A549 (cell line): ENCODE data around the gene DST. TPM values are rescaled to one million over a fixed set of nuclear protein-coding genes. Genes with fewer than 3 reads are reported as not detected.

Source experiments
- ATAC-seq, 2 experiments: fragments of 200-7000 bp in 1 of 2; fragments of >200 bp in 1 of 2; cut with Nextera tagmentation in 1 of 2; cut with Tn5 transposase in 1 of 2; 3 replicates each; pipeline versions ENCODE4 v1.8.0 to v1.9.1; 2018 to 2020; ENCODE audit warnings: mild to moderate bottlenecking in 1 of 2, moderate library complexity in 1 of 2
- CTCF ChIA-PET: fragments of 300-600 bp; sonication (Branson Sonifier 250); formaldehyde crosslinking; extraction: SDS; loops from one replicate; lab custom pipeline; 2021; ENCODE audit warnings: antibody characterized with exemption, inconsistent platforms; lab: Yijun Ruan, JAX
- POLR2A ChIA-PET: fragments of 350-600 bp; formaldehyde crosslinking; extraction: SDS; loops from one replicate; lab custom pipeline; 2021; ENCODE audit warnings: antibody characterized with exemption, inconsistent platforms; lab: Yijun Ruan, JAX
- DNase-seq, 2 experiments: peaks; one replicate each; pipeline versions ENCODE4 v3.0.0 to v3.0.0-alpha.2; 2011 to 2016; ENCODE audit warnings: low read depth in 1 of 2, low spot score in 1 of 2
- FAIRE-seq: peaks from 2 replicates; lab custom pipeline; 2011; peaks lifted over from hg19 to GRCh38; lab: Jason Lieb, UNC
- H3K27ac ChIP-seq, 2 experiments: fragments of >200 bp; sonication (Bioruptor Twin); formaldehyde crosslinking; 3 replicates each; pipeline ENCODE4 v1.5.1; 2016 to 2017
- H3K4me1 ChIP-seq: fragments of >200 bp; sonication (Bioruptor Twin); formaldehyde crosslinking; 3 replicates; pipeline ENCODE4 v1.6.1; 2016
- H3K4me2 ChIP-seq: fragments of >200 bp; sonication (Bioruptor Twin); formaldehyde crosslinking; 3 replicates; pipeline ENCODE4 v1.6.1; 2016
- H3K4me3 ChIP-seq: fragments of >200 bp; sonication (Bioruptor Twin); formaldehyde crosslinking; 3 replicates; pipeline ENCODE4 v1.5.1; 2016
- H3K9me3 ChIP-seq: fragments of >200 bp; sonication (Bioruptor Twin); formaldehyde crosslinking; 3 replicates; pipeline ENCODE4 v1.6.1; 2016
- CBX8 ChIP-seq: fragments of 200-600 bp; sonication (generic); IDR thresholded peaks from 2 replicates; pipeline ENCODE4 v1.6.1; 2016
- CEBPB ChIP-seq, 2 experiments: fragments of >200 bp in 1 of 2; sonication (Bioruptor Twin) in 1 of 2; formaldehyde crosslinking in 1 of 2; IDR thresholded peaks; 2 replicates each; pipeline ENCODE4 v1.6.1; 2012 to 2016
- CHD2 ChIP-seq: fragments of 150-350 bp; IDR thresholded peaks from 2 replicates; pipeline ENCODE4 v1.6.1; 2014; ENCODE audit warnings: low read length; ENCODE audit not compliant: partially characterized antibody
- EP300 ChIP-seq, 2 experiments: fragments of >200 bp; sonication (Bioruptor Twin); formaldehyde crosslinking; IDR thresholded peaks; 2 replicates in 1 of 2; 3 replicates in 1 of 2; pipeline ENCODE4 v1.6.1; 2016 to 2017
- FOSB ChIP-seq: fragments of 250-450 bp; sonication (Bioruptor Pico); IDR thresholded peaks from 2 replicates; pipeline ENCODE4 v1.5.0; 2020; ENCODE audit warnings: mild to moderate bottlenecking, moderate library complexity
- FOSL2 ChIP-seq, 2 experiments: fragments of 450-650 bp in 1 of 2; fragments of >200 bp in 1 of 2; sonication (Bioruptor Twin) in 1 of 2; formaldehyde crosslinking; IDR thresholded peaks; 2 replicates each; pipeline versions ENCODE4 v1.5.0 to v1.6.1; 2016 to 2020; ENCODE audit warnings: mild to moderate bottlenecking in 1 of 2, moderate library complexity in 1 of 2
- FOXS1 ChIP-seq: fragments of 250-450 bp; sonication (Bioruptor Pico); IDR thresholded peaks from 2 replicates; pipeline ENCODE4 v1.5.0; 2020; ENCODE audit warnings: mild to moderate bottlenecking, moderate library complexity
- HOXB13 ChIP-seq: fragments of 250-450 bp; sonication (Bioruptor Pico); IDR thresholded peaks from 2 replicates; pipeline ENCODE4 v1.5.0; 2020; ENCODE audit warnings: low read depth, mild to moderate bottlenecking, moderate library complexity
- HOXB5 ChIP-seq: fragments of 250-450 bp; sonication (Bioruptor Pico); IDR thresholded peaks from 2 replicates; pipeline ENCODE4 v1.5.0; 2020; ENCODE audit warnings: mild to moderate bottlenecking, moderate library complexity
- KDM1A ChIP-seq: fragments of 200-600 bp; sonication (generic); IDR thresholded peaks from 2 replicates; pipeline ENCODE4 v1.6.1; 2016; ENCODE audit warnings: low read depth, mild to moderate bottlenecking
- KDM5A ChIP-seq: fragments of 200-600 bp; sonication (generic); IDR thresholded peaks from 2 replicates; pipeline ENCODE4 v1.6.1; 2016; ENCODE audit warnings: antibody characterized with exemption, mild to moderate bottlenecking
- MAFK ChIP-seq: fragments of 450-650 bp; IDR thresholded peaks from 2 replicates; pipeline ENCODE4 v1.6.1; 2014; ENCODE audit not compliant: partially characterized antibody
- MAZ ChIP-seq: fragments of 150-350 bp; IDR thresholded peaks from 2 replicates; pipeline ENCODE4 v1.6.1; 2014; ENCODE audit warnings: antibody characterized with exemption, low read depth, low read length, borderline replicate concordance
- NFE2L2 ChIP-seq: fragments of 150-350 bp; conservative IDR thresholded peaks from 2 replicates; pipeline ENCODE4 v1.6.1; 2014; ENCODE audit warnings: low read length
- NR3C1 ChIP-seq: fragments of >200 bp; sonication (Bioruptor Twin); formaldehyde crosslinking; IDR thresholded peaks from 3 replicates; pipeline ENCODE4 v1.6.1; 2017
- RARB ChIP-seq: fragments of 250-450 bp; sonication (Bioruptor Pico); IDR thresholded peaks from 2 replicates; pipeline ENCODE4 v1.8.0; 2021; ENCODE audit warnings: mild to moderate bottlenecking, moderate library complexity
- RFX5 ChIP-seq: fragments of 450-650 bp; IDR thresholded peaks from 2 replicates; pipeline ENCODE4 v1.7.1; 2014; ENCODE audit warnings: antibody characterized with exemption, mild to moderate bottlenecking, moderate library complexity
- SREBF2 ChIP-seq: fragments of 450-650 bp; IDR thresholded peaks from 2 replicates; pipeline ENCODE4 v1.6.1; 2014; ENCODE audit warnings: mild to moderate bottlenecking, moderate library complexity
- TFCP2L1 ChIP-seq: fragments of 250-450 bp; sonication (Bioruptor Pico); IDR thresholded peaks from 2 replicates; pipeline ENCODE4 v1.5.0; 2021; ENCODE audit warnings: mild to moderate bottlenecking
- TP53 ChIP-seq: fragments of 250-450 bp; sonication (Bioruptor Pico); IDR thresholded peaks from 2 replicates; pipeline ENCODE4 v1.5.0; 2021; ENCODE audit warnings: mild to moderate bottlenecking, moderate library complexity
- ZNF302 ChIP-seq: fragments of 250-450 bp; sonication (Bioruptor Pico); IDR thresholded peaks from 2 replicates; pipeline ENCODE4 v1.9.0; 2021; ENCODE audit warnings: inconsistent platforms, mild to moderate bottlenecking, moderate library complexity
- WGBS: methylation state at CpG from one replicate; pipeline ENCODE4 v1.1.6; 2017; ENCODE audit errors: missing lambda C conversion rate; 5-methylcytosine and 5-hydroxymethylcytosine counted together
- polyA plus RNA-seq, 4 experiments: library from polyadenylated mRNA; depleted of rRNA in 3 of 4; stranded (reverse); fragments of >200 nt; fragmentation: RNase III in 1 of 4; extraction: RNeasy Plus Mini Kit Qiagen cat#74134 plus additional on column Dnase treatment in 1 of 4; gene quantifications; 2 replicates in 3 of 4; 3 replicates in 1 of 4; pipeline ENCODE4 v1.2.3, GENCODE V29; 2011 to 2017
- TF ChIP-seq, protein P1 (sequence below): fragments of >200 bp; sonication (Bioruptor Twin); formaldehyde crosslinking; IDR thresholded peaks from 3 replicates; pipeline ENCODE4 v1.6.1; 2016
- TF ChIP-seq, protein P2 (sequence below): fragments of 250-450 bp; sonication (Bioruptor Pico); IDR thresholded peaks from 2 replicates; pipeline ENCODE4 v1.5.0; 2020; ENCODE audit warnings: low read depth, mild to moderate bottlenecking, moderate library complexity

The DST gene
- polyA plus RNA-seq, 2 of the 4 experiments (the other 2 are of a cell fraction) = 32.4 to 99.0 TPM

DNA sequence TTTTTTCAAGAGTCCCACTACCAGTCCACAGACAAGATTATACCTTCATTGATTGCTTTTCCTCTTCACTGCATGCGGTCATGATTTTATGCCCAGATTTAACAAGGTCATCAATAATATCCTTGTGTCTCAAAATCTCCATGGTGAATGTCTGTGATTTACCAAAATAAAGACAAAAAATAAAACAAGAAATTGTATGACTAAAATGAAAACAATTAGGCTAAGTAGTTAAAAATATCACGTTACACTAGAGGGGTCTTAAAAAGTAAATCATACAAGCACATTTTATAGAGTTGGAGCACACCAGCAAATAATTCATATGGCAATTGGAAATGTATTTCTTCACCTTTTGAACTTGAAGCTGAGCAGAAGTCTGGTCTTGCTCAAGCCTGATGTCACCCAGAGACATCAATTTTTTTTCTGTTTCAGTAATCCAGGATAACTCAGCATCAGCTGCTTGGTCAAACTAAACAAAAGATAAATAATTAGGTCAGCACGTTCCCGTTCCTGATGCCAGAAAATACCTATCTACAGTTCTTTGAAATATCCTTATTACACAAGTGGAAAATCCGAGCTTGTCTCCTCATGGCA is 125.4 kb downstream of the DST start (continued):
- TF ChIP-seq SREBF2 = no peak
- no peak for TF ChIP-seq KDM1A

DNA sequence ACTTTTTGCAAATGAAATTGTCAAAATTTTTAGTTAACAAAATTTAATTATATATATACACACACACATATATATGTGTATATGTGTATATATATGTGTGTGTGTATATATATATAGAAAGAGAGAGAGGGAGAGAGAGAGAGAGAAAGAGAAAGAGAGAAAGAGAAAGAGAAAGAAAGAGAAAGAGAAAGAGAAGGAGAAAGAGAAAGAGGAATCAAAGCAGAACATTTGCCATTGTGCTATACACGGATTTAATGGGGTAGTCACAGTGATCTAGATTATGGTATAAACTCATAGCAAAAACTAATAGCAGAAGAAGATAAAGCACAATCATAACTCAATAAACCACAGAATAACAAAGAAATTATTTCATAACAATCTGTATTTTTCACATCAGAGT is 126.7 kb downstream of the DST start:
- H3K4me3 ChIP-seq = no peak overlapping the region
- ATAC-seq = no peak
- POLR2A ChIA-PET = no interaction called here

DNA sequence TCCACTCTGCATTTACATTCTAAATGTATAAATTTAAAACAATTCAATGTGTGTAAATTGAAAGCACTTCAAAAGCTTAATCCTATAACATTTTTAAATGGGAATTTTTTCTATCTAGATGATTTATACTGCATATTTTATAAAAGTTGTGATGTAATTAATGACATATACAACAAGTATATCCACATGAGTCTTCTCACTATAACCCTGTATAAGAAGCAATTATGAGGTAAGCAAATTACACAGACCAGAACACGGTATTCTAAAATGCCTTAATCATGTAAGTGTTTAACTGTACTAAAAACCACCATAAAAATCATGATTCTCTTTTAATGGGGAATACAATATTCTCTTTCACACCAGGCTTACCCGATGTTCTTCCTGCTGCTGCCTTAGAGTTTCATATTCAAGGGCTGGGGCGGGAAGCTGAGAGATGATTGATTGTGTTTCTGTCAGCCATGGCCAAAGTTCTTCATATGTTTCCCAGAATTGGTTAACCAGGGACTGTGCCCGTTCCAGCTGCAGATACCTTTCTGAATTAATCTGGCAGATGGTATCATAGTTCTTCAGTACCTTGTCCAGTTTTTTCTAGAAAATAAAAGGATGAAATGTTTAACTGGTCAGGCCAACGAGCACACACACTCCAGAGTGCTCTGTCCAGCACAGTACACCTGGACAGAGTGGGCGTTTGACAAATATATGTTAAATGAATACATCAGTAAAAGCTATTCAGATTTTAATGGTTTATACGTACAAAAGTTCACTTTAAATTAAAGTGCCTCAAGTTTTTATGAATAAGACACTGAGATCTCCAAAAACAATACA is 127.4 kb downstream of the DST start:
- FAIRE-seq (no peak), ATAC-seq (no peak), DNase-seq (no peak)
- no peak for TF ChIP-seq CEBPB (IDR thresholded peaks at IDR 0.05)
- TF ChIP-seq TP53 (CRISPR knock-in tag) = no peak
- TF ChIP-seq EP300 (IDR thresholded peaks at IDR 0.05) = no peak
- TF ChIP-seq RARB = no peak
- TF ChIP-seq KDM1A = no peak
- no peak for TF ChIP-seq CBX8
- POLR2A ChIA-PET = no interaction called here
- 92% methylated on average over 7 of the region's 7 CpGs for WGBS
- Histone ChIP-seq H3K27ac (no peak overlapping the region), H3K4me2 (no peak overlapping the region), H3K9me3 (no peaks in the 10 kb centered on the region), H3K4me1 (peaks cover 15% of the 10 kb centered on the region), H3K4me3 (no peak overlapping the region)
- CTCF ChIA-PET = interaction anchor here (0.7 kb wide), 1 partner anchor 27 kb away, joined by 3 read pairs; no protein-coding TSS in a partner anchor

More for the DNA sequence above, 126.7 kb downstream of the DST start:
- no peak for TF ChIP-seq MAFK
- TF ChIP-seq CHD2 = no peak
- no peak for TF ChIP-seq FOSB
- TF ChIP-seq FOXS1 (CRISPR knock-in tag) = no peak
- TF ChIP-seq KDM1A = no peak
- no peak for TF ChIP-seq MAZ
- TF ChIP-seq NFE2L2 = no peak
- TF ChIP-seq ZNF302 (CRISPR knock-in tag) = no peak
- TF ChIP-seq NR3C1 = no peak
- no peak for TF ChIP-seq FOSL2 (IDR thresholded peaks at IDR 0.05)
- TF ChIP-seq FOSL2 (CRISPR knock-in tag; IDR thresholded peaks at IDR 0.05) = no peak
- TF ChIP-seq, all 56 proteins: peak for 0
- Histone ChIP-seq H3K27ac (no peak overlapping the region), H3K4me2 (no peak overlapping the region), H3K4me1 (peaks cover 10% of the 10 kb centered on the region), H3K9me3 (no peaks in the 10 kb centered on the region)
- DNase-seq (no peak), FAIRE-seq (no peak)
- WGBS = 83% methylated on average over 1 of the region's 1 CpG
- CTCF ChIA-PET = no interaction called here

DNA sequence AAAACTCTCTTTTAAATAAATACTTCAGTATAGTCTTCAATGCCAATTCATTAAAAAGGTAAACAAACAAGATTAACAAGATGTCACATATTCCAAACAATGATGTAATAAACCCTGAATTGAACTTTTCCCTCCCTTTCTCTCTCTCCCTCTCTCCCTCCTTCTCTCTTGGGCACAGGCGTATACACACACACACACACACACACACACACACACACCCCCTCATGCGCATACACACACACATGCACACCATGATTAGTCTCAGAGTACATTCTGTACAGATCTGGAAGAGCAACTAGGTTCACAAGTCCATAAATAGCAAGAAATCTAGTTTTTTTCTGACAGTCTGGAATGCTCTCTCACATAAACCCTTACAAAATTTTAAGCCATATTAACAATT is 128.3 kb downstream of the DST start:
- Histone ChIP-seq H3K27ac (no peak overlapping the region), H3K9me3 (no peaks in the 10 kb centered on the region), H3K4me3 (no peak overlapping the region), H3K4me2 (no peak overlapping the region), H3K4me1 (peaks cover 15% of the 10 kb centered on the region)
- POLR2A ChIA-PET = no interaction called here
- no peak for FAIRE-seq
- TF ChIP-seq, protein P1, sequence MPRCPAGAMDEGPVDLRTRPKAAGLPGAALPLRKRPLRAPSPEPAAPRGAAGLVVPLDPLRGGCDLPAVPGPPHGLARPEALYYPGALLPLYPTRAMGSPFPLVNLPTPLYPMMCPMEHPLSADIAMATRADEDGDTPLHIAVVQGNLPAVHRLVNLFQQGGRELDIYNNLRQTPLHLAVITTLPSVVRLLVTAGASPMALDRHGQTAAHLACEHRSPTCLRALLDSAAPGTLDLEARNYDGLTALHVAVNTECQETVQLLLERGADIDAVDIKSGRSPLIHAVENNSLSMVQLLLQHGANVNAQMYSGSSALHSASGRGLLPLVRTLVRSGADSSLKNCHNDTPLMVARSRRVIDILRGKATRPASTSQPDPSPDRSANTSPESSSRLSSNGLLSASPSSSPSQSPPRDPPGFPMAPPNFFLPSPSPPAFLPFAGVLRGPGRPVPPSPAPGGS = no peak
- no peak for TF ChIP-seq HOXB13
- no peak for TF ChIP-seq HOXB5 (CRISPR knock-in tag)
- no peak for TF ChIP-seq NR3C1
- no peak for TF ChIP-seq KDM5A
- TF ChIP-seq TFCP2L1 (CRISPR knock-in tag) = no peak
- TF ChIP-seq RFX5 = no peak
- TF ChIP-seq, protein P2, sequence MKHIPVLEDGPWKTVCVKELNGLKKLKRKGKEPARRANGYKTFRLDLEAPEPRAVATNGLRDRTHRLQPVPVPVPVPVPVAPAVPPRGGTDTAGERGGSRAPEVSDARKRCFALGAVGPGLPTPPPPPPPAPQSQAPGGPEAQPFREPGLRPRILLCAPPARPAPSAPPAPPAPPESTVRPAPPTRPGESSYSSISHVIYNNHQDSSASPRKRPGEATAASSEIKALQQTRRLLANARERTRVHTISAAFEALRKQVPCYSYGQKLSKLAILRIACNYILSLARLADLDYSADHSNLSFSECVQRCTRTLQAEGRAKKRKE (CRISPR knock-in tag) = no peak
- no peak for DNase-seq
- CTCF ChIA-PET = no interaction called here
- WGBS = 59% methylated on average over 2 of the region's 2 CpGs
- no peak for ATAC-seq
